ENCODE data around the gene TMEM178B. TPM values are rescaled to one million over a fixed set of nuclear protein-coding genes. Genes with fewer than 3 reads are reported as not detected.

The TMEM178B gene
- polyA plus RNA-seq, 1 donor from 2014 or later = 40.7 TPM

- Histone ChIP-seq H3K27me3 (ENCODE audit: insufficient read depth, low read depth, low read length) (no peaks in the 10 kb centered on the region), H3K9me3 (ENCODE audit: low read length) (no peaks in the 10 kb centered on the region)
Observed at GRCh38 chr7:141257597-141257996, 183.7 kb downstream of the TMEM178B start.

GRCh38 chr7:141258559-141258958 lies 184.7 kb downstream of the TMEM178B start:
- H3K27me3 ChIP-seq (ENCODE audit: insufficient read depth, low read depth, low read length) = no peaks in the 10 kb centered on the region
- no peak overlapping the region for H3K9ac ChIP-seq (ENCODE audit: low read length)
- H3K36me3 ChIP-seq (ENCODE audit: insufficient read depth, low read length) = no peaks in the 10 kb centered on the region
- H3K27ac ChIP-seq (ENCODE audit: low read length) = no peak overlapping the region
- H2AFZ ChIP-seq (ENCODE audit: low read depth, low read length) = no peak overlapping the region
- no peak overlapping the region for H3K4me2 ChIP-seq (ENCODE audit: low read length)
- H3F3A ChIP-seq (ENCODE audit: insufficient read depth, low read length, poor library complexity, severe bottlenecking) = peaks cover 17% of the 10 kb centered on the region
- H3K9me3 ChIP-seq (ENCODE audit: low read length) = no peaks in the 10 kb centered on the region
- no peaks in the 10 kb centered on the region for H4K20me1 ChIP-seq (ENCODE audit: insufficient read depth)
- H3K4me3 ChIP-seq (ENCODE audit: low read length) = no peak overlapping the region
- H3K9me2 ChIP-seq (ENCODE audit: insufficient read depth, low read length) = no peaks in the 10 kb centered on the region
- peaks cover 27% of the 10 kb centered on the region for H3K79me2 ChIP-seq (replicated peaks; ENCODE audit: insufficient read depth, low read length)
- TF ChIP-seq EP300 (conservative IDR thresholded peaks at IDR 0.05; ENCODE audit: poor library complexity, severe bottlenecking) (no peak), TAF1 (IDR thresholded peaks at IDR 0.05; ENCODE audit: low read depth) (no peak), MXI1 (conservative IDR thresholded peaks at IDR 0.05; ENCODE audit: poor library complexity, severe bottlenecking) (no peak), CTCF (IDR thresholded peaks at IDR 0.05; ENCODE audit: poor library complexity, severe bottlenecking) (no peak), EZH2 (IDR thresholded peaks at IDR 0.05; ENCODE audit: borderline replicate concordance, insufficient read depth, low read length, poor library complexity, severe bottlenecking) (no peak), REST (IDR thresholded peaks at IDR 0.05; ENCODE audit: borderline replicate concordance) (no peak)

More at GRCh38 chr7:141257597-141257996, 183.7 kb downstream of the TMEM178B start:
- no peaks in the 10 kb centered on the region for H3K36me3 ChIP-seq (ENCODE audit: insufficient read depth, low read length)
- peaks cover 27% of the 10 kb centered on the region for H3K79me2 ChIP-seq (replicated peaks; ENCODE audit: insufficient read depth, low read length)
- H3K27ac ChIP-seq (ENCODE audit: low read length) = no peak overlapping the region
- no peak overlapping the region for H2AFZ ChIP-seq (ENCODE audit: low read depth, low read length)
- no peaks in the 10 kb centered on the region for H4K20me1 ChIP-seq (ENCODE audit: insufficient read depth)
- no peak overlapping the region for H3K4me2 ChIP-seq (ENCODE audit: low read length)
- H3K4me3 ChIP-seq (ENCODE audit: low read length) = no peak overlapping the region
- no peaks in the 10 kb centered on the region for H3K9me2 ChIP-seq (ENCODE audit: insufficient read depth, low read length)
- peaks cover 13% of the 10 kb centered on the region for H3F3A ChIP-seq (ENCODE audit: insufficient read depth, low read length, poor library complexity, severe bottlenecking)
- no peak overlapping the region for H3K9ac ChIP-seq (ENCODE audit: low read length)
- TF ChIP-seq MXI1 (conservative IDR thresholded peaks at IDR 0.05; ENCODE audit: poor library complexity, severe bottlenecking) (no peak), SMC3 (conservative IDR thresholded peaks at IDR 0.05; ENCODE audit: poor library complexity) (no peak), RAD21 (conservative IDR thresholded peaks at IDR 0.05) (no peak), CTCF (IDR thresholded peaks at IDR 0.05; ENCODE audit: poor library complexity, severe bottlenecking) (no peak), EP300 (conservative IDR thresholded peaks at IDR 0.05; ENCODE audit: poor library complexity, severe bottlenecking) (no peak), POLR2AphosphoS5 (IDR thresholded peaks at IDR 0.05) (no peak), TAF1 (IDR thresholded peaks at IDR 0.05; ENCODE audit: low read depth) (no peak), EZH2 (IDR thresholded peaks at IDR 0.05; ENCODE audit: borderline replicate concordance, insufficient read depth, low read length, poor library complexity, severe bottlenecking) (no peak), REST (IDR thresholded peaks at IDR 0.05; ENCODE audit: borderline replicate concordance) (no peak)

Data from neural cell (in vitro differentiated cells).